ENCODE measurements around the gene PLA2G4D. TPM values are rescaled to one million over a fixed set of nuclear protein-coding genes. Genes with fewer than 3 reads are reported as not detected.

PLA2G4D gene
- total and polyA plus RNA-seq, 2 donors (not counting 3 experiments of a cell fraction or from before 2014, with no cell fraction given), result not detected

- dilution Hi-C loops (cut with MboI; ENCODE audit: extremely low pct_ligation_motif_present, low sequenced_read_pairs), result no loop called here
- no peak overlapping the region for H3K4me2 ChIP-seq (ENCODE audit: insufficient read depth, low read length)
- no peaks in the 10 kb centered on the region for H3K79me2 ChIP-seq (ENCODE audit: control insufficient read depth, insufficient read depth, low read length)
- intact Hi-C loops (cut with micrococcal nuclease), result loop anchor here (1.0 kb wide), 3 partner anchors 18 to 95 kb away; no protein-coding TSS in a partner anchor
- no peaks in the 10 kb centered on the region for H3K36me3 ChIP-seq (ENCODE audit: control insufficient read depth in 2 of 2, extremely low read depth in 1 of 2, insufficient read depth in 2 of 2, low read length in 2 of 2)
- FAIRE-seq (peak; percentile 77), DNase-seq (ENCODE audit: low read depth, low spot score) (peak; percentile 64)
- no peak overlapping the region for H3K4me3 ChIP-seq (replicated peaks in 1 of 3; ENCODE audit: insufficient read depth in 1 of 3, low read depth in 1 of 3, low read length in 3 of 3)
- peaks cover 3 to 7% of the 10 kb centered on the region in 2 experiments for H3K27me3 ChIP-seq (ENCODE audit: control insufficient read depth in 2 of 2, insufficient read depth in 2 of 2, low read length in 2 of 2)
- peak overlapping the region; percentile 7 for H2AFZ ChIP-seq (ENCODE audit: low read depth, low read length)
- H3K4me1 ChIP-seq (ENCODE audit: control insufficient read depth, extremely low read depth, insufficient read depth, low read length), result no peaks in the 10 kb centered on the region
- CTCF ChIA-PET, result interaction anchor here (0.6 to 4.6 kb wide), 40 partner anchors 9 to 481 kb away, joined by 3 to 77 read pairs (median 4); partner anchors contain the start of genes MAPKBP1 and PLA2G4D
- no TSS peak for BruUV-seq (replicated peaks)
- H3K9me3 ChIP-seq (replicated peaks; ENCODE audit: control insufficient read depth, insufficient read depth, low read length), result no peaks in the 10 kb centered on the region
- H3K9me1 ChIP-seq (replicated peaks; ENCODE audit: control insufficient read depth, extremely low read depth, insufficient read depth, low read length), result no peaks in the 10 kb centered on the region
- no peak overlapping the region for H3K9ac ChIP-seq (replicated peaks; ENCODE audit: extremely low read depth, insufficient read depth, low read length)
- no peak for TF ChIP-seq POLR2AphosphoS5 (IDR thresholded peaks at IDR 0.05; ENCODE audit: insufficient read depth, low read depth, low read length)
- TF ChIP-seq CTCF (IDR thresholded peaks at IDR 0.05; ENCODE audit: extremely low read depth in 1 of 2, insufficient read depth in 1 of 2, low read depth in 1 of 2, low read length in 2 of 2), result peak; percentile 88 to 94
- TF ChIP-seq FOS (IDR thresholded peaks at IDR 0.05; ENCODE audit: borderline replicate concordance, insufficient read depth, low read length), result no peak
- POLR2A ChIA-PET, result no interaction called here
- H4K20me1 ChIP-seq (replicated peaks; ENCODE audit: control insufficient read depth, extremely low read depth, insufficient read depth, low read length), result no peaks in the 10 kb centered on the region
- no peak overlapping the region for H3K27ac ChIP-seq (ENCODE audit: insufficient read depth, low read depth, low read length)
Observed at GRCh38 chr15:42084465-42085235, 9.7 kb downstream of the PLA2G4D start.

DNA sequence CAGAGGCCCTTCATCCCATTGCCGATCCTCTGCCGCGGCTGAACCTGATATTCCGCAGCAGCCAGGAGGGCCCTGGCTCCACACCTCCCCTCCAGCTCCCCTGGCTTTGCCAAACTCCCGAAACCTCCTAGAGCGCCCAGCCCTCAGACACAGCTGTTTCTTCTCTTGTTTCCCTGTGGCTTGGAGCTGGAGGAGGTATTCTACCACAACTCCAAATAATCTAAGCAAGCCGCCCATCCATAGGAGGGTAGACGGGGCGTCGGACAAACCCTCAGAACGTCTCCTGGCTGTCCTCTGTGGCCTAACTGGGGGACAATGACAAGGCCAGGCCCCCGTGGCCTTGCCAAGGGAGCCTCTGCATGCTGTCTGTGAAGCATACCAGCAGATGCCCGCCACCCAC lies 10.4 kb downstream of the PLA2G4D start:
- Histone ChIP-seq H3K36me3 (ENCODE audit: control insufficient read depth in 2 of 2, extremely low read depth in 1 of 2, insufficient read depth in 2 of 2, low read length in 2 of 2) (no peaks in the 10 kb centered on the region), H3K9me1 (replicated peaks; ENCODE audit: control insufficient read depth, extremely low read depth, insufficient read depth, low read length) (no peaks in the 10 kb centered on the region), H3K27me3 (ENCODE audit: control insufficient read depth in 2 of 2, insufficient read depth in 2 of 2, low read length in 2 of 2) (peaks cover 3 to 8% of the 10 kb centered on the region in 2 experiments), H3K27ac (ENCODE audit: insufficient read depth, low read depth, low read length) (no peak overlapping the region), H3K4me2 (ENCODE audit: insufficient read depth, low read length) (no peak overlapping the region), H2AFZ (ENCODE audit: low read depth, low read length) (no peak overlapping the region), H3K79me2 (ENCODE audit: control insufficient read depth, insufficient read depth, low read length) (no peaks in the 10 kb centered on the region), H3K4me1 (ENCODE audit: control insufficient read depth, extremely low read depth, insufficient read depth, low read length) (no peaks in the 10 kb centered on the region), H3K9ac (replicated peaks; ENCODE audit: extremely low read depth, insufficient read depth, low read length) (no peak overlapping the region), H3K4me3 (replicated peaks in 1 of 3; ENCODE audit: insufficient read depth in 1 of 3, low read depth in 1 of 3, low read length in 3 of 3) (no peak overlapping the region), H4K20me1 (replicated peaks; ENCODE audit: control insufficient read depth, extremely low read depth, insufficient read depth, low read length) (no peaks in the 10 kb centered on the region), H3K9me3 (replicated peaks; ENCODE audit: control insufficient read depth, insufficient read depth, low read length) (no peaks in the 10 kb centered on the region)
- no peak for FAIRE-seq
- no TSS peak for BruUV-seq (replicated peaks)
- TF ChIP-seq JUN (IDR thresholded peaks at IDR 0.05; ENCODE audit: borderline replicate concordance, insufficient read depth, insufficient read length, low read depth) (no peak), POLR2AphosphoS5 (IDR thresholded peaks at IDR 0.05; ENCODE audit: insufficient read depth, low read depth, low read length) (no peak), EZH2 (IDR thresholded peaks at IDR 0.05; ENCODE audit: borderline replicate concordance, low read depth, low read length, severe bottlenecking) (no peak), GATA2 (IDR thresholded peaks at IDR 0.05; ENCODE audit: insufficient read depth, insufficient read length, low read depth, low read length) (no peak), MYC (IDR thresholded peaks at IDR 0.05; ENCODE audit: low read depth, low read length) (no peak)
- dilution Hi-C loops (cut with MboI; ENCODE audit: extremely low pct_ligation_motif_present, low sequenced_read_pairs) (no loop called here), intact Hi-C loops (cut with micrococcal nuclease) (loop anchor here (1.0 kb wide), 3 partner anchors 18 to 95 kb away; no protein-coding TSS in a partner anchor)
- ChIA-PET POLR2A (no interaction called here), CTCF (interaction anchor here (0.8 to 4.6 kb wide), 26 partner anchors 10 to 310 kb away, joined by 3 to 77 read pairs (median 6); partner anchors contain the start of genes MAPKBP1 and PLA2G4D)
- DNase-seq (ENCODE audit: low read depth, low spot score), result no peak
